Mesenchymal stem cell (in vitro differentiated cells and primary cell): Measurements from ENCODE around the gene MDP1.
"Not testable (repeated sequence)": the region's sequence is repeated elsewhere in the genome, so short reads cannot be mapped to it uniquely, and the experiment has no call there.

ENCODE experiments used
- DNase-seq: peaks from one replicate; pipeline ENCODE4 v3.0.0-alpha.2; 2013
- H2AFZ ChIP-seq: one replicate; pipeline ENCODE4 v1.6.1; 2013; ENCODE audit warnings: low read depth, mild to moderate bottlenecking, control low read depth, inconsistent platforms, low read length, moderate library complexity
- H2AK5ac ChIP-seq: 2 replicates; pipeline ENCODE4 v1.6.1; 2013; ENCODE audit warnings: low read length, moderate library complexity, mild to moderate bottlenecking, inconsistent platforms; ENCODE audit not compliant: severe bottlenecking
- H2BK120ac ChIP-seq: one replicate; pipeline ENCODE4 v1.6.1; 2013; ENCODE audit warnings: low read depth, mild to moderate bottlenecking, inconsistent platforms, low read length, moderate library complexity
- H2BK12ac ChIP-seq, 2 experiments: one replicate each; pipeline ENCODE4 v1.6.1; 2013; ENCODE audit warnings: inconsistent platforms in 2 of 2, low read length in 2 of 2, mild to moderate bottlenecking in 2 of 2, moderate library complexity in 2 of 2, control low read depth in 1 of 2
- H2BK15ac ChIP-seq: one replicate; pipeline ENCODE4 v1.6.1; 2013; ENCODE audit warnings: mild to moderate bottlenecking, low read depth, inconsistent platforms; ENCODE audit not compliant: poor library complexity, severe bottlenecking
- H2BK5ac ChIP-seq: 2 replicates; pipeline ENCODE4 v1.6.1; 2013; ENCODE audit warnings: low read depth, mild to moderate bottlenecking, low read length, control low read depth, inconsistent platforms; ENCODE audit not compliant: poor library complexity, severe bottlenecking
- H3K14ac ChIP-seq, 2 experiments: one replicate each; pipeline ENCODE4 v1.6.1; 2013; ENCODE audit warnings: inconsistent platforms in 2 of 2, low read length in 2 of 2, control low read depth in 1 of 2, mild to moderate bottlenecking in 1 of 2, moderate library complexity in 1 of 2
- H3K18ac ChIP-seq, 2 experiments: one replicate each; pipeline ENCODE4 v1.6.1; 2013; ENCODE audit warnings: inconsistent platforms in 2 of 2, low read length in 2 of 2, control low read depth in 1 of 2, low read depth in 1 of 2, mild to moderate bottlenecking in 1 of 2
- H3K23ac ChIP-seq, 2 experiments: one replicate each; pipeline ENCODE4 v1.6.1; 2013; ENCODE audit warnings: inconsistent platforms in 2 of 2, low read length in 2 of 2, mild to moderate bottlenecking in 2 of 2, moderate library complexity in 2 of 2, control low read depth in 1 of 2
- H3K27ac ChIP-seq: 2 replicates; pipeline ENCODE4 v1.5.1; 2013; ENCODE audit warnings: mild to moderate bottlenecking, moderate library complexity, low read length, control low read depth, inconsistent platforms; ENCODE audit not compliant: poor library complexity, severe bottlenecking
- H3K27me3 ChIP-seq, 2 experiments: 2 replicates each; pipeline versions ENCODE4 v1.6.1 to v1.7.0; 2013; ENCODE audit warnings: low read length in 2 of 2, mild to moderate bottlenecking in 2 of 2, moderate library complexity in 2 of 2, control low read depth in 1 of 2, inconsistent platforms in 1 of 2; ENCODE audit not compliant: control insufficient read depth in 1 of 2, insufficient read depth in 1 of 2
- H3K36me3 ChIP-seq, 2 experiments: 2 replicates each; pipeline versions ENCODE4 v1.6.1 to v1.7.0; 2013; ENCODE audit warnings: low read length in 2 of 2, control low read depth in 1 of 2, inconsistent platforms in 1 of 2, low read depth in 1 of 2, mild to moderate bottlenecking in 1 of 2; ENCODE audit not compliant: insufficient read depth in 2 of 2, control insufficient read depth in 1 of 2
- H3K4ac ChIP-seq, 2 experiments: one replicate each; pipeline ENCODE4 v1.6.1; 2013; ENCODE audit warnings: inconsistent platforms in 2 of 2, low read length in 2 of 2, mild to moderate bottlenecking in 2 of 2, moderate library complexity in 2 of 2, control low read depth in 1 of 2, low read depth in 1 of 2
- H3K4me1 ChIP-seq: 2 replicates; pipeline ENCODE4 v1.6.1; 2013; ENCODE audit warnings: low read depth, low read length, control low read depth; ENCODE audit not compliant: control insufficient read depth, insufficient read depth
- H3K4me2 ChIP-seq: 2 replicates; pipeline ENCODE4 v1.6.1; 2013; ENCODE audit warnings: low read length, mild to moderate bottlenecking, inconsistent platforms; ENCODE audit not compliant: poor library complexity, severe bottlenecking
- H3K4me3 ChIP-seq, 2 experiments: 2 replicates each; pipeline versions ENCODE4 v1.5.1 to v1.7.0; 2013; ENCODE audit warnings: low read length in 2 of 2, mild to moderate bottlenecking in 2 of 2, control low read depth in 1 of 2, low read depth in 1 of 2; ENCODE audit not compliant: insufficient read depth in 1 of 2
- H3K79me1 ChIP-seq: replicated peaks from 2 replicates; pipeline ENCODE4 v1.6.1; 2013; ENCODE audit warnings: mild to moderate bottlenecking, control low read depth, low read length, inconsistent platforms; ENCODE audit not compliant: poor library complexity, severe bottlenecking
- H3K9ac ChIP-seq: 2 replicates; pipeline ENCODE4 v1.7.0; 2013; ENCODE audit warnings: mild to moderate bottlenecking, low read length, moderate library complexity
- H3K9me3 ChIP-seq: 2 replicates; pipeline ENCODE4 v1.7.0; 2013; ENCODE audit warnings: mild to moderate bottlenecking, low read length; ENCODE audit not compliant: control insufficient read depth
- H4K8ac ChIP-seq: one replicate; pipeline ENCODE4 v1.6.1; 2013; ENCODE audit warnings: inconsistent platforms, mild to moderate bottlenecking, low read length, moderate library complexity
- H4K91ac ChIP-seq: one replicate; pipeline ENCODE4 v1.6.1; 2013; ENCODE audit warnings: mild to moderate bottlenecking, low read length, inconsistent platforms
- WGBS: methylation state at CpG from one replicate; pipeline ENCODE4 v1.1.7; 2013; ENCODE audit warnings: mixed read lengths; 5-methylcytosine and 5-hydroxymethylcytosine counted together

MDP1 gene

DNA sequence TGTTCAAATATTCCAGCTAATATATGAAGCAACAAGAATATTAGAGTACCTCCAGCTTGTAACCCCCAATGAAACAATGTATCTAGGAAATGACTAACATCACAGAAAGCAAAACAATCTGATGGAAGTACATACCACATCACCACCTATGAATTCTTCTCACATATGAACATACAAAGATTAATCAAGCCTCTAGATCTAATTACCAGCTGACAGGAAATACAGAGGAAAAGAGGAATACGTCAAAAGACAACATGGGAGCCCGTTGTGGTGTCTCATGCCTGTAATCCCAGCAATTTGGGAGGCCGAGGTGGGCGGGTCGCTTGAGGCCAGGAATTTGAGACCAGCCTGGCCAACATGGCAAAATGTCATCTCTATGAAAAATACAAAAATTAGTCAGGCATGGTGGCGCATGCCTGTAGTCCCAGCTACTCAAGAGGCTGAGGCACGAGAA lies 8.8 kb upstream of the MDP1 start:
- Histone ChIP-seq H2BK120ac (no peak overlapping the region), H3K27me3 (no peaks in the 10 kb centered on the region), H3K4me3 (no peak overlapping the region), H2BK5ac (no peak overlapping the region), H3K27ac (peak overlapping the region; percentile 74), H3K4me2 (no peak overlapping the region), H3K23ac (no peak overlapping the region), H2BK15ac (no peak overlapping the region), H3K9ac (peak overlapping the region; percentile 1), H2BK12ac (no peak overlapping the region), H3K36me3 (peaks cover 9 to 37% of the 10 kb centered on the region in 2 experiments), H3K79me1 (peaks cover 3% of the 10 kb centered on the region), H3K14ac (no peak overlapping the region), H4K8ac (no peak overlapping the region), H2AFZ (no peak overlapping the region), H4K91ac (no peak overlapping the region), H2AK5ac (no peak overlapping the region), H3K4ac (no peak overlapping the region), H3K9me3 (no peaks in the 10 kb centered on the region), H3K18ac (no peak overlapping the region), H3K4me1 (peaks cover 5% of the 10 kb centered on the region)
- 45% methylated on average over 7 of the region's 7 CpGs for WGBS
- peak; percentile 40 for DNase-seq

- not testable (repeated sequence) for H4K91ac ChIP-seq, DNase-seq, H2AK5ac ChIP-seq, H3K23ac ChIP-seq, H3K4me3 ChIP-seq, H3K14ac ChIP-seq, H2BK120ac ChIP-seq, H3K18ac ChIP-seq, H2AFZ ChIP-seq, H3K9me3 ChIP-seq, H3K4me1 ChIP-seq, H3K9ac ChIP-seq, H3K4me2 ChIP-seq, H2BK5ac ChIP-seq, H2BK12ac ChIP-seq, H4K8ac ChIP-seq, H3K4ac ChIP-seq, H2BK15ac ChIP-seq, H3K27me3 ChIP-seq, H3K27ac ChIP-seq, H3K79me1 ChIP-seq
- 92% methylated on average over 3 of the region's 4 CpGs for WGBS
- peaks cover 8 to 36% of the 10 kb centered on the region in 2 experiments for H3K36me3 ChIP-seq
These were observed 7.1 kb upstream of the MDP1 start for GRCh38 chr14:24222987-24223386.

DNA sequence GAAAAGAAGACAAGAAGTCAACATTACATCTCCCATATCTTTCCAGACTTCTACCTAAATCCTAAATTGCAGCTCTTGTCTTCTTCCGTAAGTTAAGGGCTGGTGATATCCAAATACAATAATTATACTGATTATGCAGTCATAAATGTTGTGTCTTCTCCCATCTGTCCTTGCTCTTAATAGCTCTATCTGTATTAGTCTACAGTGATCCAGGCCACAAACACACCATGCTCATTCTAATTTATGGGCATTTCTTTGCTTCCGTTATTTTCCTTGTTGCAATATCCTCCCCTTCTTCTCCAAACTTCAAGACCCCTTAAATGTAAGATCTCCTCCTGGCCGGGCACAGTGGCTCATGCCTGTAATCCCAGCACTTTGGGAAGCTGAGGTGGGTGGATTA lies 3.7 kb upstream of the MDP1 start:
- H3K9ac ChIP-seq = no peak overlapping the region
- H2AK5ac ChIP-seq = no peak overlapping the region
- H3K4me2 ChIP-seq = no peak overlapping the region
- H4K8ac ChIP-seq = no peak overlapping the region
- no peaks in the 10 kb centered on the region for H3K9me3 ChIP-seq
- H4K91ac ChIP-seq = no peak overlapping the region
- H3K27ac ChIP-seq = no peak overlapping the region
- WGBS = 100% methylated on average over 1 of the region's 3 CpGs
- peaks cover 10 to 28% of the 10 kb centered on the region in 2 experiments for H3K36me3 ChIP-seq
- H3K27me3 ChIP-seq = no peaks in the 10 kb centered on the region
- no peak overlapping the region for H3K18ac ChIP-seq
- H2AFZ ChIP-seq = no peak overlapping the region
- no peak overlapping the region for H3K4ac ChIP-seq
- peaks cover 12% of the 10 kb centered on the region for H3K79me1 ChIP-seq
- H2BK15ac ChIP-seq = no peak overlapping the region
- no peak overlapping the region for H3K4me3 ChIP-seq
- H2BK12ac ChIP-seq = no peak overlapping the region
- H3K4me1 ChIP-seq = peaks cover 7% of the 10 kb centered on the region
- H3K23ac ChIP-seq = no peak overlapping the region
- no peak overlapping the region for H3K14ac ChIP-seq
- no peak overlapping the region for H2BK120ac ChIP-seq
- DNase-seq = no peak
- H2BK5ac ChIP-seq = no peak overlapping the region

DNA sequence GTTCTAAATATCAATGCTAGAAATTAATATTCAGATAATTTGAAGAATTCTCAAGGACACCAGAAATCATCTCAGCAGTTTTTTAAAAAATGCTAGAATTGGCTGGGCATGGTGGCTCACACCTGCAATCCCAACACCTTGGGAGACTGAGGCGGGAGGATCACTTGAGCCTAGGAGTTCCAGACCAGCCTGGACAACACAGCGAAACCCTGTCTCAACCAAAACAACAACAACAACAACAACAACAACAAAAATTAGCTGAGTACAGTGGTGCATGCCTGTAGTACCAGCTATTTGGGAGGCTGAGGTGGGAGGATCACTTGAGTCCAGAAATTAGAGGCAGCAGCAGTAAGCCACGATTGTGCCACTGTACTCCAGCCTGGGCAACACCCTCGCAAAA lies 3.2 kb upstream of the MDP1 start:
- H2AK5ac ChIP-seq = no peak overlapping the region
- H3K27ac ChIP-seq = no peak overlapping the region
- no peak overlapping the region for H3K4me2 ChIP-seq
- H3K9me3 ChIP-seq = no peaks in the 10 kb centered on the region
- H3K79me1 ChIP-seq = peaks cover 12% of the 10 kb centered on the region
- H3K18ac ChIP-seq = no peak overlapping the region
- H3K23ac ChIP-seq = no peak overlapping the region
- WGBS = 100% methylated on average over 1 of the region's 4 CpGs
- H3K4ac ChIP-seq = no peak overlapping the region
- H3K4me3 ChIP-seq = no peak overlapping the region
- H3K36me3 ChIP-seq = peaks cover 10 to 28% of the 10 kb centered on the region in 2 experiments
- no peak overlapping the region for H2BK15ac ChIP-seq
- H2BK120ac ChIP-seq = no peak overlapping the region
- H3K4me1 ChIP-seq = peaks cover 7% of the 10 kb centered on the region
- H2BK5ac ChIP-seq = no peak overlapping the region
- no peak overlapping the region for H3K9ac ChIP-seq
- no peaks in the 10 kb centered on the region for H3K27me3 ChIP-seq
- no peak overlapping the region for H2BK12ac ChIP-seq
- H2AFZ ChIP-seq = no peak overlapping the region
- H4K8ac ChIP-seq = no peak overlapping the region
- no peak for DNase-seq
- no peak overlapping the region for H3K14ac ChIP-seq
- no peak overlapping the region for H4K91ac ChIP-seq
